GM10847 (cell line): ENCODE measurements around the gene LETM1.

Experiments used
- POLR2A ChIP-seq: IDR thresholded peaks from 2 replicates; pipeline ENCODE4 v1.6.1; 2011; ENCODE audit not compliant: insufficient read length; ENCODE audit errors: extremely low read depth

The LETM1 gene

DNA sequence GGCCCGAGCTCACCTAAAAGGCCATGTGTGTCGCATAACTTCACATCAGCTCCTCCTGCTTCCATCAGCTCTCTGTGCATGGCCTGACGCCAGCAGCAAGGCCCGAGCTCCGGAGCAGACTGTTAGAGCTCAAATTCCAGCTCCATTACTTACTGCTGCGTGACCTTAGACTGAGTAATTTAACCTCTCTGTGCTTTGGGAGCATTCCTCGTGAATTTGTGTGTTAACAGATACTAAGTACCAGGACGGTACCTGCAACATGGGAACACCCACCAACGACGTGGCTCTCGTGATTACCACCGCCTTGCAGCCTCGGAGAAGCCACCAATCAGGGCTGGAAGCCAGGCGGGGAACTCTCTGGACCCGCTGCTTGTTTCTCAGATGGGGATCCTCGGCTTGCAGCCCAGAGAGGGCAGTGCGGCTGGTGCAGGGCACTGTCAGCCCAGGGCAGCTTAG, 12.9 kb downstream of the LETM1 start:
- TF ChIP-seq POLR2A: no peak

DNA sequence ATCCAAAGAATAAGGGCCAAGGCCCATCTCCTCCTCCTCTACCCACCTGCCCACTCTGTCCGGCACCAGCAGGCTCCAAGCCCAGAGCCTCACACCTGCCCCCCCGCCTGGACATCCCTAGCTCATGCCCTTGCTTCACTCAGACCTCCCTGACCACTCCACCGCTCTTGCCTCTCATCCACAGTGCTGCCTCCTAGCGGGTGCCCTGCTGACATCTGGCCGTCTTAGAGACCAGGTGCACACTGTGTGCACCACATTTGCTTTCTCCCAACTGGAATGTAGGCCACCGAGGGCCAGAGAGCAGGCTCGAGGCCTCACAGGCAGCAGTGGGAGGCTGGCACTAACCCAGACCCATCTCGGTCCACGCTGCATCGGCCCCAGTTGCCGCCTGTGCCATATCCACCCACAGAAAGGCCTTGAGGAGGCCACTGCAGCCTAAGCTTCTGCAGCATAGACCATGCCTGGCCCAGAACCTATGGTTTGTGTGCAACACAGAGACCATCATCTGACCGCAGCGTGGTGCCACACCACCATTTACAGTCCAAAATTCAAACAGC, 13.5 kb downstream of the LETM1 start:
- TF ChIP-seq POLR2A: no peak

DNA sequence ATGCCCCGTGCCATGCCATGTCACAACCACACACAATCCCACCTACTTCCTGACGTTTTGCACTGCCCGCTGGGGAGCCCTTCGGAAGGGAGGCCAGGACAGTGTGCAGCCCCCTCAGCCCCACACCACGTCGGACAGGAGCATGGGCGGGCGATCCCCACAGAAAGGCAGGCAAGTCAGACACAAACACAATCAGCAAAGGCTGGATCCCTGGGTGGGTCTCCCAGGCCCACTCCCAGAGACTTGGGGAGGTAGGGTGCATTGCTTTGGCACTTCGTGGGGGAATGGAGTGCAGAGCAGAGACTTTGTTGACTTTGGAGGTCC, 14.1 kb downstream of the LETM1 start:
- no peak for TF ChIP-seq POLR2A

DNA sequence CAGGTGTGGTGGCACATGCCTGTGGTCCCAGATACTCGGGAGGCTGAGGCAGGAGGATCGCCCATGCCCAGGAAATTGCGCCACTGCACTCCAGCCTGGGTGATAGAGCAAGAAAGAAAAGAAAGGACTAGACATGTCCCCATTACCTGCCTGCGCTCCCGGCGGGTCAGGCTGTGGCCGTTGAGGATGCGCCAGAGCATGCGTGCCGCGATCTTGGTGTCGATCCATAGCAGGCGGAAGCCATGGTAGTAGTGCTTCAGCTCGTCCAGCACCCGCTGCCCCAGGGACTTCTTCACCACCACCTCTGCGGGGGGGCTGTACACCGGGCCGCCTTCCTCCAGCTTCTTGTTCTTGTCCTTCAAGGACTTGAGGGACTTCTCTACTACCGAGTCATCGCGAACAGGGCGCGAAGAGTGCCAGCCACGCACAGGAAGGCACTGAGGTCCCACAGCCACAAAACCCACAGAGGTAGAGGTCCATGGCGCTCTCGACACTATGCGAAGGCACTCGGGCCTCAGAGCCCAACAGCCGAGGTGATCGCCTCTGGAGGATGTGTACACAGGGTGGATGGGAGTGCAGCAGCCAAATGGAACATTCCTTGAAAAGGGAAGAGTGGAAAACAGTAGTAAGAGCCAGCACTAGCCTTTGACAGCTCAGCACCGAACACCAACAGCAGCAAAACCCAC, 14.6 kb downstream of the LETM1 start:
- no peak for TF ChIP-seq POLR2A

DNA sequence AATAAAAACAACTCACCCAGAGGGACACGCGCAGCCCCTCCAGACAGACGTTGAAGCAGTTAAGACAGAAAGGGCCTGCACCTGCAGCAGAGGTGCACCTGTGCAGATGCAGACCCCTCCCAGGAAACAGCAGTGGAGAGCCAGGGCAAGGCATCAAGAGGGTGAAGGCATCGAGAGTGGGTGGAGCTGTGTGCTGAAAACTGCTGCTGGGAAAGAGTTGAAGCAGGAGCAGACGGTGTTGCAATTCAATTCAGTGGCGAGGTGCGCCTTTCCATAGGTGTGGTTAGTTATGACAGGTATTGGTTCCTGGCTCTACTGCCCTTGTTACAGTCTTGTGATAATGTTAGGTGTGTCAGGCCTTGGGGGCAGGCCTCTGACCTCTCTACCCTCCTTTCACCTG, 16.7 kb downstream of the LETM1 start:
- no peak for TF ChIP-seq POLR2A

DNA sequence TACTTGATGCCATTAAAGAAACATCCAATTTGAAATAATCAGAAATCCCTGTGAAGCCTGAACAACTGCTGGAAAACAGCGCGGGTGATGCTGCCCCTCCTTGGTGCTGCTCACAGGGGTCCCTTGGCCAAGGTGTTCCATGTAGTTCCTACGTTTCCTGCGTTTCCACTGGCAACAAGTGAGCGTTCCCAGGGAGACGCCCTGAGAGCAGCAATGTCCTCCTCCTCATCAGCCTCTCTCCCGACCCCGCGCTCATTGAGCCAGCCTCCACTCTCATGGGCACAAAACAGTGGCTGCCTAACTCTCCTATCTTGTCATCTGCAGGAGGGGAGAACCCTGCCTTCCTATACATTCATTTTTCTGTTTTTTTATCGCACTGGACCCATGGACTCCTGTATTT, 18.9 kb downstream of the LETM1 start:
- no peak for TF ChIP-seq POLR2A

DNA sequence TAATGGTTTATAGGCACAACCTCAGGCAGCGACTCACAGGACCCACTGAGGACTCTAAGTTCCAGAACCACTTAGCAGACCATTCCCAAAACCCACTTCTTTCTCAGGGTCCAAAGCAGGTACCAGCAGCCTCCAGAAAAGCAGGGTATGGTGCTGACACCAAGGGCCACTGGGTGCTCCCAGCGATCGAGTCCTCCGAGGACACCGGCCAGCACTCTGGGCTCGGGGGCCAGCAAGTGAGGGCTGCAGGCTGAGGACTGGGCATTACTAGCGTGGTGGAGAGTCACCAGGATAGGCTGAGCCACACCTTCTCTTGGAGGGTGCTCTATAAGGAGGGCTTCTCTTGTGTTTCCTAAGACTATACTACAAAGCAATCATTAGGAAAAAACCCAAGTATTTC, 19.3 kb downstream of the LETM1 start:
- TF ChIP-seq POLR2A: no peak

DNA sequence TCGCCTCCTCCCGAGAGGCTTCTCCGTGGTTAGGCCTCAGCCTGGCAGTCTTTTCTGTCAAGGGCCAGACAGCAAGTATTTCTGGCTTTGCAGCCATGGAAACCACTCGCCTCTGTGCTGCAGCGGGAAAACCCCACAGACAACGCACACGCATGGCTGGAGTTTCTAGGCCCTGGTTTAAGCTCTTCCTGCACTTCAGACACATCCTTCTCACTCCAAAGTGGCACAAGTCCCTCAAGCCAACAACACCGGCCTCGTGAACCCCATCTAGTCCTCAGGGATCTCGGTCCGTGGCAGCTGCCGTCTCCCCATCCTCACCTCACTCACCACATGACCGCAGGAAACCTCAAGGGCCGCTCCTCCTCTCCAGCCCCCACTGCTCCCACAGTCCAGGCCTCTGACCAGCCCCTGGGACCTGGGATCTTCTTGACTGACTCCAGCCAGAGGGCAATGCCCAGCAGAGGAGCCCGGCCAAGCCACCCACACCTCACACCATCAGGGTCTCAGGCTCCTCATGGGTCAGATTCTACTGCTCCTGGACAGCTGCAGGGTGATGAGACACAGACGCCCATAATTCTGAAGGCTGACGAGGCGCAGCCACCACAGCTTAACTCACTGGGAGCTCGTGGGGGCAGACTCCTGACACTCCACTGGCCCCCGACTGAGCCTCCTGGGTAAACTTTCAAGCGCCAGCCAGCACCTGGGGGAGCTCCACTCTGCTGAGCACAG, 21.7 kb downstream of the LETM1 start:
- TF ChIP-seq POLR2A: no peak

DNA sequence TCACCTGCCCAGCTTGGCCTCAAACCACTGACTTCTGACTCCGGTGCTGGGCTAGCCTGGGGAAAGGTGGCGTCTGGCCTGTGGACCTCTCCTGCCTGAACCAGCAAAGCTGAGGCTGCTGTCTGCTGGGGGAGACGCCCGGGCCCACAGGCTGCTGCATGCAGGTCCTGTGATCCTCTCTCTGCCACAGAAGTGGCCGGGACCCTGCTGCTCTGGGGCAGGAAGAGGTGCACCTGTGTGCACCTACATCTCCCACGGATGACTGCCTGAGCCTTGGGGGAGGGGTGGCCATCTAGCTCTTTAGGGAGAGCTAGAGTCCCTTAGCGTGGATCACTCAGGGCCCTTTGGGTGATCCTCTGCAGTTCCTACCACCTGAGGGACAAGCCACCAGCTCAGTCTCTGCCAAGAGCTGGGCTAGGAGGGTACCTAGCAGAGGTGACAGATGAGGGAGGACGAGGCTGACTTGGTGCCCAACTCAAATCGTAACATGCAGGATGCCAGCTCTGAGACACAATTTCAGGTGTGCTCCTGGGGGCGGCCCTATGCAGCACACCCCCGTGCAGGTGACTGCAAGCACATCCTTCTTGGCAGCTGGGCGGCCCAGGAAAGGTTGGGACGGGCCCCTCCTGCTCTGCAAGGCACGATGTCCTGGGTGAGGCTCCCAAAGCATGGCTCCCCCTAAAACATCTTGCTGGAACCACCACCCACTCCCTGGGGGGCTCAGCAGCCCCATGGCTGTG, 22.5 kb downstream of the LETM1 start:
- TF ChIP-seq POLR2A: no peak

DNA sequence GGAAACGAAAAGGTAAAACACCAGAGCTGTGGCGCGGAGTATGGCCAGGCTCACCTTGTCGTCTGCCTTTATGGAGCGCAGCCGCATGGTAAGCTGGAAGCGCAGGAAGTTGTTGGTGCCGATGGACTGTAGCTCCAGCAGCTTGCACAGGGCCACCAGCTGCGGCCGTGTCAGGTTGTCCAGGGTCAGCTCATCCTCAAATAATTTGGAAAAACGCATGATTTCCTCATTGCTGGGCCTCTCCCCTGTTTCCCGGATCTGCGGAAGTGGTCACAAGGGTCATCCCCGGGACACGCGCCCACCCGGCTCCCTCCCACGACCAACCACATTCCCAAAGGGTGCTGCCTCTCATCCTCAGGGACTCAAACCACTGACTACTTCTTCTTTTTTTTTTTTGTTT, 23.3 kb downstream of the LETM1 start:
- TF ChIP-seq POLR2A: no peak

DNA sequence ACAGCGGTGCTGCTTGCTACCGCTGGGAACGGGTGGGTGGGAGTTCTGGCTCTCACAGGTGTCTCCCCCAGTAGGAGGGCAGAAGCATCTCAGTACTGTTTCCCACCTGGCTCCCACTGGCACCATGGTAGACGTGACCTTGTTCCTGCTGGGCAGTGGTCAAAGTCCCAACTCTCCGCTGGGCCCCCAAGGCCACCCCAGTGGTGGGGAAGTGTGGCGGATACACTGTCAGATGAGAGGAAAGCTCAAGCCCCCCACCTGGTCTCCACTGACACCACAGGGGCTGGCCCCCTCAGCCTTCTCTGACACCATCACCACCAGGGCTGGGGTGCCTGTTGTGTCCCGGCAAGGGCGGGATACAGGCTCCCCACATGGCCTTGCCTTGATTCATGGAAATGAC, 24.6 kb downstream of the LETM1 start:
- TF ChIP-seq POLR2A: no peak

DNA sequence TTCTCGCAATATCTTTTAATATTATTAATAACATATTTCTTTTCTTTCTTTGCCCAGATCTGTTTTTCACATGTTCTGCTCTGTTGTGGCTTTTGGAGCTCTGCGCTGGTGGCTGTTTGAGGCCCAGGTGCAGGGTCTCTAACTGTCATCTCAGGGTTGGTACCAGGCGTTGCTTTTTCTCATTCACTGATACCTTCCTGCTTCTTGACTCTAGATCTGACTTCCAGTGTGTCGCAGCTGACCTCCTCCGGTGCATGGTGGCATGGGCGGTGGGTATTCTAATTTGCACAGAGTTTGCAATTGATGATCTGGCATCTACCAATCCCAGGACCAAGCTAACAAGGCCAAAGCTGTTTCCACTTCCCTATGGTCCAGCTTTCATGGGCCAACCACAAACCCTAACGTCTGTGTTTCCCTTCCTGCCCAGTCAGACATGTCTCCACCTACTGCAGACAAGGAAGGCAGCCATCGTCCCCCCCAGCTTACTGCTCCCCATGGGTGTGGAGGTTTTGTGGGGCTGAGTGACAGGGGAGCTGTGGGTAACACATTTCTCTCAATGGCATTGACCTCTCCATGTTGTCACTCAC, 25.2 kb downstream of the LETM1 start:
- no peak for TF ChIP-seq POLR2A

DNA sequence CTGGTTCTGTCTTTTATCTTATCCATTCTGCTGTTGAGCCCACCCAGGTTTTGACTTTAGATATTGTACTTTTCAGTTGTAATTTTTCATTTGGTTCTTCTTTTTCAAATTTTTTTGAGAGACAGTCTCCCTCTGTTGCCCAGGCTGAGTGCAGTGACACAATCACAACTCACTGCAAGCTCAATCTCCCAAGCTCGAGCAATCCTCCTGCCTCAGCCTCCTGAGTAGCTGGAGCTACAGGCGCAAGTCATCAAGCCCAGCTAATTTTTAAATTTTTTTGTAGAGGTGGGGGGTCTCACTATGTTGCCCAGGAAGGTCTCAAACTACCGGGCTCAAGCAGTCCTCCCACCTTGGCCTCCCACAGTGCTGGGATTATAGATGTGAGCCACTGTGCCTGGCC, 25.7 kb downstream of the LETM1 start:
- no peak for TF ChIP-seq POLR2A

DNA sequence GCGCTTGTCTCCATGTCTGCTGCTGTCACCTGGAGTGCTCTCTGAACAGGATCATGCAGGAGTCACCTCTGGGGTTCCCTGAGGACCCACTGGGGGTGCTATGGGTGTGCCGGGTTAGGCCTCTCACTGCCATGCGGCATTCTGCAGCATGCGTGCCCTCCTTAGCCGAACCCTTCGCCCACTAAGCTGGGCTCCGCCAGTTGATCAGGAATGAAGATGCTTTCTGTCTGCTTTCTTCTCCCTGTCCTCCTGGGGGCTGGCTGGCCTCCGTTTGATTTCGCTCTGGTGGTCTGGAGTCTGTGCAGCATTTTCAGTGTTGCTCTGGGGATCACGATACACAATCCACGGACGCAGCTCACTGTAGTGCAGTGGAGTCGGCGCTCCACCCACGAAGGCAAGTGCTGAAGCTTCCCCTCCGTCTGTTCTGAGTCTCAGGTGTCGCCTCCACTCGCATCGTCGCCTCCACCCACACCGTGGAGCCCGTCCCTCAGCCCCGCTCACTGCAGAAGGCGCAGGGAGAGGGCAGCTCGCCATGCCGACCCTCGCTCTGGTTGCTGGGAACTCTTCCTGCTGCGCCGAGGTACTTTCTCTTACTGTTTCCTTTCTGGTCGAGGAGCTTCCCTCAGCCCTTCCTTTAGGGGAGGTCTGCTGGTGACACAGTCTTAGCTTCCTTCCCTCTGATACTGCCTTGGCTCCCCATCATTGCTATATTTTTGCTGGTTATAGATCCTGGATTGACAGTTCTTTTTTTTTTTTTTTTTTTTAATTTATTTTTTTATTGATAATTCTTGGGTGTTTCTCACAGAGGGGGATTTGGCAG, 29.2 kb downstream of the LETM1 start:
- TF ChIP-seq POLR2A: no peak

DNA sequence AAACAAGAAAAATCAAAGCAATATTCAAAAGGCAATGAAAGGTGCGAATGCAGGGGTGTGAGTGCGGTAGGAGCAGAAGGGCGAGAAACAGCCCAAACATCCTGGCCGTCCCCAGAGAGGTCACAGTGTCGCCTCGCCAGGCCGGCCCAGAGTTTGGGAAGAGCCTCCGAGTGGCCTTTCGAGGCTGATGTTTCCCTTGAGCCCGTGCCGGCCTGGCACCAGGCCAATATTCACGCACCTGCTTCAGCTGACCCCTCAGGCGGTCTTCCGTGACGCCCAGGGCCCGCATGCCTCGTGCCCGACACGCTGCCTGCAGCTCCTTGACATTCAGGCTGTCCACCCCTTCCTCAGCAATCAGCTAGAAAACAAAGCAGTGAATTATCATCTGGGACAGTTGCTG, 30.6 kb downstream of the LETM1 start:
- no peak for TF ChIP-seq POLR2A

DNA sequence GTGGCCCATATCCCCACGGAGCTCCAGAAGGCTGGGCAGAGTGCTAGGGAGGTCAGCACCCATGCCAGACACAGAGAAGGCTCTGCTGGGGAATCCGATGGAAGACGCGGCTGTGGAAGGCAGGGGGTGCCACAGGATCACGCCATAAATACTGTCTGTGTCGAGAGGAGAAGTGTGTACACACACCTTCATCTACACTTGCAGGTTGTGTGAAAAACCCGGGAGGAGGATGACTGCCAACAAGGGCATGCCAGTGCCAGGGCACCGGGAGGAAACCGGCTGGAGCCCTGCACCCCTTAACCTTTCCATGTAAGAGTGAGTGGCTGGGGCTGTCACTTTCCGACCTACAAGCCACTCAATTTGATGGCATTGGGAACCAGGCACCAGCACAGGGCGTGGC, 31.2 kb downstream of the LETM1 start:
- no peak for TF ChIP-seq POLR2A
